Urothelium cell line (cell line): ENCODE results near the gene MLF2.

Experiments used
- DNase-seq: peaks from one replicate; pipeline ENCODE4 v3.0.0; 2011; ENCODE audit warnings: low spot score, mixed read lengths
- FAIRE-seq: peaks from 2 replicates; lab custom pipeline; 2011; peaks lifted over from hg19 to GRCh38; lab: Jason Lieb, UNC

MLF2 gene

GRCh38 chr12:6698352-6699046, 54.4 kb downstream of the MLF2 start:
- FAIRE-seq (no peak), DNase-seq (no peak)
